ENCODE results near the gene UBALD1. TPM values are rescaled to one million over a fixed set of nuclear protein-coding genes. Genes with fewer than 3 reads are reported as not detected.

UBALD1 gene
- total RNA-seq, 1 experiment from 2014 or later, result 11.5 TPM

- DNase-seq (ENCODE audit: extremely low read depth, low read depth), result peak; percentile 100
Measured at GRCh38 chr16:4616047-4616811, 1.5 kb upstream of the UBALD1 start.

- DNase-seq (ENCODE audit: extremely low read depth, low read depth), result no peak
Measured at GRCh38 chr16:4615384-4616046, 827 bp upstream of the UBALD1 start.

GRCh38 chr16:4613636-4614570 is 785 bp downstream of the UBALD1 start:
- no peak for DNase-seq (ENCODE audit: extremely low read depth, low read depth)

GRCh38 chr16:4612977-4613635 is 1.6 kb downstream of the UBALD1 start:
- DNase-seq (ENCODE audit: extremely low read depth, low read depth), result no peak

- DNase-seq (ENCODE audit: extremely low read depth, low read depth), result no peak
Measured at GRCh38 chr16:4612474-4612931, 2.2 kb downstream of the UBALD1 start.

- no peak for DNase-seq (ENCODE audit: extremely low read depth, low read depth)
Measured at GRCh38 chr16:4611337-4612021, 3.2 kb downstream of the UBALD1 start.

GRCh38 chr16:4610011-4611005 is 4.4 kb downstream of the UBALD1 start:
- no peak for DNase-seq (ENCODE audit: extremely low read depth, low read depth)

- DNase-seq (ENCODE audit: extremely low read depth, low read depth), result no peak
Measured at GRCh38 chr16:4609200-4610010, 5.3 kb downstream of the UBALD1 start.

- no peak for DNase-seq (ENCODE audit: extremely low read depth, low read depth)
Measured at GRCh38 chr16:4608704-4608980, 6.0 kb downstream of the UBALD1 start.

- DNase-seq (ENCODE audit: extremely low read depth, low read depth), result no peak
Measured at GRCh38 chr16:4607841-4608703, 6.6 kb downstream of the UBALD1 start.

- DNase-seq (ENCODE audit: extremely low read depth, low read depth), result no peak
Measured at GRCh38 chr16:4606354-4606753, 8.3 kb downstream of the UBALD1 start.

GRCh38 chr16:4604401-4604800 is 10.3 kb downstream of the UBALD1 start:
- no peak for DNase-seq (ENCODE audit: extremely low read depth, low read depth)

- DNase-seq (ENCODE audit: extremely low read depth, low read depth), result no peak
Measured at GRCh38 chr16:4603624-4604170, 11.0 kb downstream of the UBALD1 start.

GRCh38 chr16:4602331-4602730 is 12.4 kb downstream of the UBALD1 start:
- DNase-seq (ENCODE audit: extremely low read depth, low read depth), result no peak

GRCh38 chr16:4601864-4602186 is 12.9 kb downstream of the UBALD1 start:
- no peak for DNase-seq (ENCODE audit: extremely low read depth, low read depth)

- DNase-seq (ENCODE audit: extremely low read depth, low read depth), result no peak
Measured at GRCh38 chr16:4601036-4601863, 13.4 kb downstream of the UBALD1 start.

All from NCI-H460 (cell line).